SW 1271 (cell line): ENCODE results near the gene NPC1.

Experiments used
- DNase-seq, 2 experiments: peaks; one replicate each; lab custom pipeline; 2025; lab: John Stamatoyannopoulos, UW

Gene NPC1

GRCh38 chr18:23487738-23488570 lies 98.4 kb downstream of the NPC1 start:
- no peak for DNase-seq

DNA sequence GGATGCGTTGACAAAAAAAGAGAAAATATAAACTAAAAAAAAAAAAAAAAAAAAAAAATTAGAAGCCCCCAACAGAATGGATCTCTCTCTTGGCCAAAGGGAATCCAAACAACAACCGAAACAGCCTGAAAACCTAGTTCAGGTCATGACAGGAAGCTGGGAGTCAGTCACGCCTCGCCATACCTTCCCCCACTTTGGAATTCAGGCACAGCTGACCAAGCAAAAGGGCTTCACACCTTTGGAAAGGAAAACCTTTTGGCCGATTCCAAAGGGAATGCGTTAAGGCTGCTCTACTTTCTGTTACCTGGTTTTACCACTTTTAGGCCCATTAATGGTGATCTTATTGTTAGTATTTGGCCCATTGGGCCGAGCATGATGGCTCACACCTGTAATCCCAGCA lies 100.9 kb downstream of the NPC1 start:
- no peak for DNase-seq

GRCh38 chr18:23484561-23485182 lies 101.6 kb downstream of the NPC1 start:
- DNase-seq, result no peak
